Thyroid gland (tissue), 4 donors: Measurements from ENCODE around the gene TTC3. TPM values are rescaled to one million over a fixed set of nuclear protein-coding genes. Genes with fewer than 3 reads are reported as not detected.

Experiments used
- DNase-seq, 2 donors: peaks; one replicate each; pipeline ENCODE4 v3.0.0-alpha.2; 2019
- H3K27ac ChIP-seq, 3 donors: fragments of 200-600 bp; sonication (generic); 1 replicate in 2 of 3; 2 replicates in 1 of 3; pipeline ENCODE4 v1.5.1; 2016 to 2019; ENCODE audit warnings: mild to moderate bottlenecking in 1 of 3, moderate library complexity in 1 of 3
- H3K27me3 ChIP-seq: fragments of 200-600 bp; sonication (generic); one replicate; pipeline ENCODE4 v1.5.1; 2019
- H3K36me3 ChIP-seq, 2 donors: fragments of 200-600 bp; sonication (generic); one replicate each; pipeline ENCODE4 v1.5.1; 2016 to 2019
- H3K4me1 ChIP-seq, 2 donors: fragments of 200-600 bp; sonication (generic); one replicate each; pipeline ENCODE4 v1.5.1; 2017 to 2019
- H3K4me3 ChIP-seq, 3 donors: fragments of 200-600 bp; sonication (generic); replicated peaks in 1 of 3; 1 replicate in 2 of 3; 2 replicates in 1 of 3; pipeline ENCODE4 v1.5.1; 2016; ENCODE audit warnings: mild to moderate bottlenecking in 1 of 3
- H3K9me3 ChIP-seq: fragments of 200-600 bp; sonication (generic); one replicate; pipeline ENCODE4 v1.5.1; 2017
- CTCF ChIP-seq, 6 experiments: fragments of 200-600 bp in 3 of 6; fragments of 450-650 bp in 3 of 6; sonication (generic) in 3 of 6; IDR thresholded peaks; one replicate each; pipeline ENCODE4 v1.5.1; 2016 to 2019; ENCODE audit warnings: antibody characterized with exemption in 6 of 6, mild to moderate bottlenecking in 2 of 6, inconsistent platforms in 1 of 6, moderate library complexity in 1 of 6
- POLR2A ChIP-seq, 2 donors: fragments of 450-650 bp; IDR thresholded peaks; one replicate each; pipeline ENCODE4 v1.6.1; 2017; ENCODE audit warnings: antibody characterized with exemption in 2 of 2, mild to moderate bottlenecking in 2 of 2, moderate library complexity in 1 of 2
- WGBS, 2 donors: methylation state at CpG; one replicate each; pipeline ENCODE4 v1.1.5; 2017; 5-methylcytosine and 5-hydroxymethylcytosine counted together
- intact Hi-C: fragments of 100-400 bp; cut with DNase I; formaldehyde crosslinking; loops from one replicate; pipeline ENCODE4 v1.15.1; 2023
- total RNA-seq, 4 donors: library from RNA; depleted of rRNA; stranded (reverse); fragments of >200 nt; gene quantifications; one replicate each; pipeline ENCODE4 v1.2.3, GENCODE V29; 2016

The TTC3 gene
- total RNA-seq, 4 donors from 2014 or later: 206 to 286 (median 251) TPM

- Histone ChIP-seq H3K36me3 (no peaks in the 10 kb centered on the region), H3K9me3 (no peaks in the 10 kb centered on the region), H3K27ac (no peak overlapping the region), H3K4me1 (peaks cover 2 to 4% of the 10 kb centered on the region in 2 donors), H3K27me3 (no peaks in the 10 kb centered on the region), H3K4me3 (no peak overlapping the region)
- no peak for DNase-seq
- intact Hi-C loops: no loop called here
- WGBS, 2 donors: 88 to 89% methylated on average over 5 of the region's 5 CpGs
- TF ChIP-seq POLR2A (IDR thresholded peaks at IDR 0.05) (no peak), CTCF (IDR thresholded peaks at IDR 0.05) (no peak)
These were observed 15.2 kb downstream of the TTC3 start for GRCh38 chr21:37088186-37088735.

DNA sequence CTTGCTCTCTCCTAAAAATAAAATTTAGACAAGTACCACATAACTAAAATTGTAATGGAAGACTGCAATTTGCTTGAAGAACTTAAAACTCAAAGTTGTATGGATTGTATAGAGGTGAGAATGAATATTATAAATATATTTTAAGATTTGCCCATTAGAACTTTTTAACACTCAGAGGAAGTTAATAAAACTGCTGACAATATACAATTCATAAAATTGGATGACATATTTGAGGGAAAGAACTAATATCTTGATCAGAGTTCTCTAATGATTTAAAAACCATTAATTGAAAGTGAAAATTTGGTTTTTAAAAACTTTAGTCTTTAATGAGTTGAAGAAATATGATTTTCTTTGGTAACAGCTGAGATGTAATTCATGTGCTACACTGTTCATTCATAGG, 20.9 kb downstream of the TTC3 start:
- Histone ChIP-seq H3K9me3 (no peaks in the 10 kb centered on the region), H3K36me3 (peaks cover 10 to 12% of the 10 kb centered on the region in 2 donors), H3K27me3 (no peaks in the 10 kb centered on the region), H3K27ac (no peak overlapping the region), H3K4me3 (no peak overlapping the region), H3K4me1 (no peaks in the 10 kb centered on the region)
- TF ChIP-seq POLR2A (IDR thresholded peaks at IDR 0.05) (no peak), CTCF (IDR thresholded peaks at IDR 0.05) (no peak)
- intact Hi-C loops: no loop called here
- DNase-seq: no peak

DNA sequence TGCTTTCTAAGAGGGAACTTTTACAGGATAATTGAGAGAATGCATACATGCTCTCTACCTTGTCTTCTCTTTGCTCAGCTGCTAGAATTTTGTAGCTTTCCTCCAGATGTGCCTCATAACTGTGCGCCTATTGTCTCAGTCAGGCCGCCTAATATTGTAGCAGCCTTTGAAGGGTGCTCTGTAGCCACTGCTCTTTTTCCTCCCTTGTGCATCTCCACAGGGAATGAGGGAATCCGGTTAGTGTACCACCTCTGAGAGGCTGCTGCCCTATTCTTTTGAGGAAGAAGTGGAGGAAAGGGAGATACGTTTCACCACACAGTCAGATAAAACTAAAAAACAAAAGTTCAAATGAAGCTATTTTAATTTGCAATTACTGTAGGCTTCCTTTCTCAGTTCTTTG, 22.8 kb downstream of the TTC3 start:
- no peak for DNase-seq
- intact Hi-C loops: no loop called here
- Histone ChIP-seq H3K4me3 (no peak overlapping the region), H3K27ac (no peak overlapping the region), H3K27me3 (no peaks in the 10 kb centered on the region), H3K9me3 (no peaks in the 10 kb centered on the region), H3K4me1 (no peaks in the 10 kb centered on the region), H3K36me3 (peaks cover 10 to 12% of the 10 kb centered on the region in 2 donors)
- 93 to 94% methylated on average over 4 of the region's 4 CpGs for WGBS, 2 donors
- no peak for TF ChIP-seq CTCF (IDR thresholded peaks at IDR 0.05)
- no peak for TF ChIP-seq POLR2A (IDR thresholded peaks at IDR 0.05)

GRCh38 chr21:37098751-37099150, 25.7 kb downstream of the TTC3 start:
- intact Hi-C loops: no loop called here
- no peak for DNase-seq
- H3K4me3 ChIP-seq: no peak overlapping the region
- WGBS, 2 donors: 94 to 97% methylated on average over 2 of the region's 2 CpGs
- TF ChIP-seq CTCF (IDR thresholded peaks at IDR 0.05): no peak
- no peak for TF ChIP-seq POLR2A (IDR thresholded peaks at IDR 0.05)
- peaks cover 0 to 6% of the 10 kb centered on the region in 2 donors for H3K4me1 ChIP-seq
- H3K27ac ChIP-seq: no peak overlapping the region
- H3K9me3 ChIP-seq: no peaks in the 10 kb centered on the region
- H3K36me3 ChIP-seq: peaks cover 10 to 12% of the 10 kb centered on the region in 2 donors
- H3K27me3 ChIP-seq: no peaks in the 10 kb centered on the region

DNA sequence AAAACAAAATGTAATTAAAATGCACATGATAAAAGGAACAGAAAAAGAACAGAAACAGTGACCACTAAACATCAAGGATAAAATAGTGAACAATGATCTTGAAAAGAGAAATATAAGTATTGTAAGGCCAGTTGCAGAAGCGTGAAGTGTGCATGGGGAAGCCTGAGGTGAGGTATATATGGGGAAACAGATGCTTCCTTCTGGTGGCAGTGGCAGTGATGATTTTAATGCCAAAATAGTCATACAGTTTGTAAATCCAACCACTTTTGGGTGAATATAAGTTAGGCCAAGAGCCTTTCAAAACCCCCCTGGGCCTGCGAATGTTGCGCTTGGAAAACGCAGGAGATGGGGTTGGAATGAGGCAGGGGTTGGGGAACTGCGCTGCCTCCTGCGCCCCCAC, 27.3 kb downstream of the TTC3 start:
- no peak for DNase-seq
- Histone ChIP-seq H3K4me1 (peaks cover 0 to 6% of the 10 kb centered on the region in 2 donors), H3K9me3 (no peaks in the 10 kb centered on the region), H3K27me3 (no peaks in the 10 kb centered on the region), H3K4me3 (no peak overlapping the region), H3K36me3 (peaks cover 10 to 12% of the 10 kb centered on the region in 2 donors), H3K27ac (no peak overlapping the region)
- TF ChIP-seq POLR2A (IDR thresholded peaks at IDR 0.05) (no peak), CTCF (IDR thresholded peaks at IDR 0.05) (no peak)
- 96% methylated on average over 6 of the region's 6 CpGs for WGBS, 2 donors
- intact Hi-C loops: no loop called here
